Stomach (tissue), 9 donors: ENCODE measurements around the gene SPTAN1. TPM values are rescaled to one million over a fixed set of nuclear protein-coding genes. Genes with fewer than 3 reads are reported as not detected.

ENCODE experiments used
- DNase-seq, 2 donors: peaks; one replicate each; pipeline versions ENCODE4 v3.0.0 to v3.0.0-alpha.2; 2013 to 2019
- H3K27ac ChIP-seq, 5 donors: fragments of 200-600 bp in 4 of 5; sonication (generic) in 4 of 5; one replicate each; pipeline ENCODE4 v1.5.1; 2013 to 2019; ENCODE audit warnings: mild to moderate bottlenecking in 1 of 5, moderate library complexity in 1 of 5
- H3K27me3 ChIP-seq, 3 donors: fragments of 200-600 bp; sonication (generic); one replicate each; pipeline ENCODE4 v1.5.1; 2017 to 2019; ENCODE audit warnings: mixed run types in 1 of 3
- H3K36me3 ChIP-seq, 4 donors: fragments of 200-600 bp; sonication (generic); 1 replicate in 3 of 4; 2 replicates in 1 of 4; pipeline ENCODE4 v1.5.1; 2016 to 2019
- H3K4me1 ChIP-seq, 4 donors: fragments of 200-600 bp; sonication (generic); one replicate each; pipeline ENCODE4 v1.5.1; 2016 to 2019
- H3K4me3 ChIP-seq, 4 donors: fragments of 200-600 bp; sonication (generic) in 3 of 4; one replicate each; pipeline ENCODE4 v1.5.1; 2016 to 2019; ENCODE audit warnings: mild to moderate bottlenecking in 1 of 4
- H3K9me3 ChIP-seq, 4 donors: fragments of 200-600 bp; sonication (generic); one replicate each; pipeline ENCODE4 v1.5.1; 2016 to 2019
- CTCF ChIP-seq, 7 experiments: fragments of 450-650 bp in 4 of 7; fragments of 200-600 bp in 3 of 7; sonication (generic) in 3 of 7; IDR thresholded peaks; one replicate each; pipeline ENCODE4 v1.5.1; 2016 to 2019; ENCODE audit warnings: antibody characterized with exemption in 7 of 7, control low read depth in 2 of 7, mild to moderate bottlenecking in 1 of 7
- EP300 ChIP-seq: sonication (generic); formaldehyde crosslinking; IDR thresholded peaks from one replicate; pipeline ENCODE4 v1.6.1; 2017; ENCODE audit warnings: antibody characterized with exemption
- POLR2A ChIP-seq, 4 donors: fragments of 450-650 bp; IDR thresholded peaks; one replicate each; pipeline ENCODE4 v1.6.1; 2016; ENCODE audit warnings: antibody characterized with exemption in 4 of 4, control low read depth in 2 of 4, mild to moderate bottlenecking in 1 of 4, moderate library complexity in 1 of 4
- POLR2AphosphoS5 ChIP-seq, 3 donors: sonication (generic); formaldehyde crosslinking; IDR thresholded peaks; one replicate each; pipeline ENCODE4 v1.6.1; 2016; ENCODE audit warnings: antibody characterized with exemption in 3 of 3
- WGBS, 5 donors: extraction: QIAGEN DNeasy Blood & Tissue Kit in 3 of 5; methylation state at CpG; one replicate each; pipeline versions ENCODE4 v1.1.5 to v1.1.7; 2013 to 2018; 5-methylcytosine and 5-hydroxymethylcytosine counted together
- intact Hi-C: fragments of 100-400 bp; cut with DNase I; formaldehyde crosslinking; loops from one replicate; pipeline ENCODE4 v1.15.1; 2023; ENCODE audit warnings: low total_unique reads
- polyA plus RNA-seq, 3 donors: library from polyadenylated mRNA; stranded (reverse); fragments of 200-250 nt; gene quantifications; one replicate each; pipeline ENCODE4 v1.2.3, GENCODE V29; 2013
- total RNA-seq, 5 donors: library from RNA; depleted of rRNA; stranded (reverse); fragments of >200 nt; gene quantifications; one replicate each; pipeline versions ENCODE4 v1.1.0 to v1.2.3, GENCODE V29; 2014 to 2016
- donor health status: healthy with polysubstance abuse.
- donor health status: Bipolar disorder and iron deficiency.
- donor health status: healthy.

SPTAN1 gene
- total and polyA plus RNA-seq, 8 donors: 41.4 to 726 (median 305) TPM

DNA sequence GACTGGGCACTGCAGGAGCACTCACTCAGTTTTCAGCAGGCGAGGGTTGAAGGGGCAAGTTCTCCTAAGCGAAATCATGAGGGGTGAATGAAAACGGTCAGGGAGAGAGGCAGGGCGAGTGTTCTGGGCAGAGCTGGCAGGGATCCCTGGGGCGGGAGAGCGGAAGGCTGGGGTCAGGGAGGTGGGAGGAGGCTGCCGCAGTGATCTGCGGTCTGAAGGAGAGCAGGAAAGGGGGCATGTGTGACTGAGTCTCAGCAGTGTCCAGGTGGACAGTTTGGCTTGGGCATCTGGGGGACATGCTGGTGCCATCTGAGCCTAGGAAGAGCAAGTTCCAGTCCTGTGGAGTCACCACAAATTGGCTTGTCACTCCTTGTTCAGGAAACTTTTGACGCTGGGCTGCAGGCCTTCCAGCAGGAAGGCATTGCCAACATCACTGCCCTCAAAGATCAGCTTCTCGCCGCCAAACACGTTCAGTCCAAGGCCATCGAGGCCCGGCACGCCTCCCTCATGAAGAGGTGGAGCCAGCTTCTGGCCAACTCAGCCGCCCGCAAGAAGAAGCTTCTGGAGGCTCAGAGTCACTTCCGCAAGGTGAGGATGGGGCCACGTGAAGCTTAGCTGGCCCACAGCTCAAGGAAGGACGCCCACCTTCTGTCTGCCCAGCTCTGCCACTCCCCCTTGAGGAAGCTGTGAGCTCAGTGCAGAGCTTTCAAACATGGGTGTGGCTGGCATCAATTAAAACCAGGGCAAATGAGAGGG is 73.2 kb downstream of the SPTAN1 start:
- no peak for TF ChIP-seq POLR2A (IDR thresholded peaks at IDR 0.05)
- no peak for TF ChIP-seq POLR2AphosphoS5 (IDR thresholded peaks at IDR 0.05)
- no peak for TF ChIP-seq EP300
- no peak for TF ChIP-seq CTCF (IDR thresholded peaks at IDR 0.05)
- DNase-seq: peak in 1 of 2 donors; percentile 40
- peaks cover 0 to 11% (median 3%) of the 10 kb centered on the region in 4 donors for H3K4me1 ChIP-seq
- H3K9me3 ChIP-seq: no peaks in the 10 kb centered on the region
- 80 to 85% (median 83%) methylated on average over 20 of the region's 20 CpGs for WGBS, 5 donors
- no peak overlapping the region for H3K4me3 ChIP-seq
- intact Hi-C loops: no loop called here
- H3K36me3 ChIP-seq: peaks cover 96 to 100% (median 100%) of the 10 kb centered on the region in 4 donors
- H3K27me3 ChIP-seq: no peaks in the 10 kb centered on the region
- no peak overlapping the region for H3K27ac ChIP-seq

DNA sequence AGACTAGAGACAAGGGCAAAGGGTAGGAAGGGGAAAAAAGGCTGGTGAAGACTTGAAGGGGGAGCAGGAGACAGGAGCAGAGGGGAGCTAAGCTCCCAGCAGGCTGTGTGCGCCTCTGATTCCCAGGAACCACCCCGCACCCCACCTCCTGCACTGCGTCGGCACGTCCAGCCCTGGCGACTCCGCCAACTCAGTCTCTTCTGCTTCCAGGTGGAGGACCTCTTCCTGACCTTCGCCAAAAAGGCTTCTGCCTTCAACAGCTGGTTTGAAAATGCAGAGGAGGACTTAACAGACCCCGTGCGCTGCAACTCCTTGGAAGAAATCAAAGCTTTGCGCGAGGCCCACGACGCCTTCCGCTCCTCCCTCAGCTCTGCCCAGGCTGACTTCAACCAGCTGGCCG is 73.8 kb downstream of the SPTAN1 start:
- 87 to 92% (median 89%) methylated on average over 16 of the region's 16 CpGs for WGBS, 5 donors
- Histone ChIP-seq H3K36me3 (peaks cover 96 to 100% (median 100%) of the 10 kb centered on the region in 4 donors), H3K4me1 (peaks cover 0 to 11% (median 3%) of the 10 kb centered on the region in 4 donors), H3K9me3 (no peaks in the 10 kb centered on the region), H3K27me3 (no peaks in the 10 kb centered on the region), H3K27ac (no peak overlapping the region), H3K4me3 (no peak overlapping the region)
- DNase-seq: no peak
- intact Hi-C loops: no loop called here
- TF ChIP-seq POLR2A (IDR thresholded peaks at IDR 0.05): no peak
- TF ChIP-seq EP300: no peak
- TF ChIP-seq POLR2AphosphoS5 (IDR thresholded peaks at IDR 0.05): no peak
- TF ChIP-seq CTCF (IDR thresholded peaks at IDR 0.05): no peak

DNA sequence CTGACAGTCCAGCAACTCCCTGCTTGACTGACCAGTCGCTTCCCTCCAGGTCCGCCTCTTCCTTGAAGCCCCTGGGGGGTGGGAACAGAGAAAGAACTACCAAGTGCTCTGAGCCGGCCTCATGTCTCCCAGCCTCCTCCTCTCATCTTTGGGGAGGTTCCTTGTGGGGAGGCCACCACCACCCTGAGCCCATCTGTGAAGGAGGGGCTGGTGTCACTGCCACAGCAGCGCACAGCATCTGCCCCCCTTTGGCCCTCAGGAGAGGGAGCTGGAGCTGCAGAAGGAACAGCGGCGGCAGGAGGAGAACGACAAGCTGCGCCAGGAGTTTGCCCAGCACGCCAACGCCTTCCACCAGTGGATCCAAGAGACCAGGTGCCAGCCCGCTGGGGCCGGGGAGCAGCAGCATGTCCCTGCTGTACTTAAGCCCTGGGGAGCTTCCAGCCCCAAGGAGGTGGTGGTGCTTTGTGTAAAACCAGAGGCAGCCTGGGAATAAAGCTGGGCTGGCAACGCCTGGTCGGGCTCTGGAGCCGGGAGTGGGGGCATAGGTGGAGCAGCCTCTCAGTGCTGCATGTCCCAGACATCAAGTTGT is 74.8 kb downstream of the SPTAN1 start:
- Histone ChIP-seq H3K27ac (peak overlapping the region in 1 of 5 donors; percentile 38), H3K4me1 (peaks cover 0 to 11% (median 3%) of the 10 kb centered on the region in 4 donors), H3K4me3 (no peak overlapping the region), H3K36me3 (peaks cover 95 to 100% (median 100%) of the 10 kb centered on the region in 4 donors), H3K27me3 (no peaks in the 10 kb centered on the region), H3K9me3 (no peaks in the 10 kb centered on the region)
- WGBS, 5 donors: 84 to 92% (median 90%) methylated on average over 11 to 15 of the region's 15 CpGs
- intact Hi-C loops: no loop called here
- no peak for DNase-seq
- TF ChIP-seq CTCF (IDR thresholded peaks at IDR 0.05) (no peak), EP300 (no peak), POLR2AphosphoS5 (IDR thresholded peaks at IDR 0.05) (no peak), POLR2A (IDR thresholded peaks at IDR 0.05) (no peak)

GRCh38 chr9:128627906-128628305 is 75.5 kb downstream of the SPTAN1 start:
- no peak for DNase-seq
- Histone ChIP-seq H3K27me3 (no peaks in the 10 kb centered on the region), H3K4me3 (no peak overlapping the region), H3K9me3 (no peaks in the 10 kb centered on the region), H3K36me3 (peaks cover 95 to 100% (median 100%) of the 10 kb centered on the region in 4 donors), H3K4me1 (peaks cover 0 to 11% (median 3%) of the 10 kb centered on the region in 4 donors), H3K27ac (peak overlapping the region in 3 of 5 donors; percentile 29 to 38 (median 30))
- WGBS, 5 donors: 65 to 85% (median 82%) methylated on average over 10 to 13 of the region's 13 CpGs
- intact Hi-C loops: no loop called here
- no peak for TF ChIP-seq POLR2A (IDR thresholded peaks at IDR 0.05)
- TF ChIP-seq POLR2AphosphoS5 (IDR thresholded peaks at IDR 0.05): no peak
- TF ChIP-seq CTCF (IDR thresholded peaks at IDR 0.05): no peak
- TF ChIP-seq EP300: no peak
